PC-9 (cell line): ENCODE measurements around the gene PHC3. TPM values are rescaled to one million over a fixed set of nuclear protein-coding genes. Genes with fewer than 3 reads are reported as not detected.
A peak's percentile ranks its signal among the peaks of the same experiment; 100 is the strongest.

Experiments
- BruUV-seq: library from RNA; stranded (reverse); fragments of 400-500 nt; replicated peaks from 2 replicates; lab custom pipeline; 2021; lab: Mats Ljungman, UMichigan
- CTCF ChIA-PET: fragments of 300-600 bp; sonication (Branson Sonifier 250); formaldehyde crosslinking; loops from one replicate; lab custom pipeline; 2022; ENCODE audit warnings: antibody characterized with exemption; lab: Charles Lee
- POLR2A ChIA-PET: fragments of 300-600 bp; sonication (Branson Sonifier 250); formaldehyde crosslinking; loops from one replicate; lab custom pipeline; 2022; ENCODE audit warnings: antibody characterized with exemption; ENCODE audit not compliant: unreplicated experiment; lab: Charles Lee
- DNase-seq, 2 experiments: peaks; one replicate each; pipeline versions ENCODE4 v3.0.0 to v3.0.0-alpha.2; 2015 to 2022; ENCODE audit warnings: mixed read lengths in 1 of 2
- H2AFZ ChIP-seq: fragments of 200-600 bp; sonication (generic); 2 replicates; pipeline ENCODE4 v1.8.1; 2017; ENCODE audit warnings: antibody characterized with exemption
- H3F3A ChIP-seq: fragments of 200-600 bp; sonication (generic); 2 replicates; pipeline ENCODE4 v1.8.1; 2017; ENCODE audit warnings: antibody characterized with exemption, mild to moderate bottlenecking, low read depth; ENCODE audit not compliant: insufficient read depth
- H3K27ac ChIP-seq: fragments of 200-600 bp; sonication (generic); 2 replicates; pipeline ENCODE4 v1.6.1; 2016; ENCODE audit warnings: mixed run types
- H3K27me3 ChIP-seq: fragments of 200-600 bp; sonication (generic); 2 replicates; pipeline ENCODE4 v1.6.1; 2016; ENCODE audit warnings: low read depth, mixed run types; ENCODE audit not compliant: insufficient read depth
- H3K36me3 ChIP-seq: fragments of 200-600 bp; sonication (generic); 2 replicates; pipeline ENCODE4 v1.6.1; 2016; ENCODE audit warnings: low read depth, mixed run types
- H3K4me1 ChIP-seq: fragments of 200-600 bp; sonication (generic); replicated peaks from 2 replicates; pipeline ENCODE4 v1.6.1; 2016; ENCODE audit warnings: mixed run types; ENCODE audit not compliant: insufficient read depth
- H3K4me2 ChIP-seq: fragments of 200-600 bp; sonication (generic); 2 replicates; pipeline ENCODE4 v1.6.1; 2017; ENCODE audit warnings: mixed run types
- H3K4me3 ChIP-seq: fragments of 200-600 bp; sonication (generic); 2 replicates; pipeline ENCODE4 v1.6.1; 2016; ENCODE audit warnings: mixed run types
- H3K79me2 ChIP-seq: fragments of 200-600 bp; sonication (generic); 2 replicates; pipeline ENCODE4 v1.6.1; 2017; ENCODE audit warnings: low read depth, mixed run types
- H3K9me2 ChIP-seq: fragments of 200-600 bp; sonication (generic); 2 replicates; pipeline ENCODE4 v1.8.1; 2017; ENCODE audit warnings: mild to moderate bottlenecking; ENCODE audit not compliant: insufficient read depth
- H3K9me3 ChIP-seq: fragments of 200-600 bp; sonication (generic); 2 replicates; pipeline ENCODE4 v1.8.1; 2016; ENCODE audit warnings: low read depth; ENCODE audit not compliant: insufficient read depth
- H4K20me1 ChIP-seq: fragments of 200-600 bp; sonication (generic); 2 replicates; pipeline ENCODE4 v1.8.1; 2017; ENCODE audit not compliant: insufficient read depth
- CTCF ChIP-seq: fragments of 200-600 bp; sonication (generic); conservative IDR thresholded peaks from 2 replicates; pipeline ENCODE4 v1.6.1; 2017; ENCODE audit warnings: mixed run types, antibody characterized with exemption, mild to moderate bottlenecking, moderate library complexity
- EZH2 ChIP-seq: fragments of 200-600 bp; sonication (generic); IDR thresholded peaks from 2 replicates; pipeline ENCODE4 v1.8.0; 2017; ENCODE audit warnings: antibody characterized with exemption, low read depth
- intact Hi-C: fragments of 100-400 bp; cut with micrococcal nuclease; formaldehyde crosslinking; loops from one replicate; pipeline ENCODE4 v1.10.0; 2022; ENCODE audit not compliant: unreplicated experiment
- total RNA-seq: library from RNA; stranded (reverse); gene quantifications from 2 replicates; pipeline ENCODE4 v1.2.3, GENCODE V29; 2021

PHC3 gene
- total RNA-seq, 1 experiment from 2014 or later: 80.8 TPM

- TF ChIP-seq CTCF (no peak), EZH2 (no peak)
- Histone ChIP-seq H3K27me3 (no peaks in the 10 kb centered on the region), H3K9me3 (no peaks in the 10 kb centered on the region), H3K79me2 (peaks cover 41% of the 10 kb centered on the region), H3K4me1 (peaks cover 51% of the 10 kb centered on the region), H2AFZ (no peak overlapping the region), H3K4me2 (no peak overlapping the region), H3K4me3 (no peak overlapping the region), H3F3A (peaks cover 54% of the 10 kb centered on the region), H3K36me3 (0 out of 2 replicates have a peak, but pooled peaks cover 6% of the 10 kb centered on the region), H4K20me1 (no peaks in the 10 kb centered on the region), H3K9me2 (no peaks in the 10 kb centered on the region), H3K27ac (no peak overlapping the region)
- intact Hi-C loops: no loop called here
- DNase-seq: no peak
- ChIA-PET POLR2A (no interaction called here), CTCF (no interaction called here)
- BruUV-seq: no TSS peak
These were observed 129.1 kb downstream of the PHC3 start for GRCh38 chr3:170052398-170052797.

GRCh38 chr3:170050753-170051152 lies 130.8 kb downstream of the PHC3 start:
- DNase-seq: no peak
- no TSS peak for BruUV-seq
- Histone ChIP-seq H3K27me3 (no peaks in the 10 kb centered on the region), H3K4me2 (peak overlapping the region; percentile 74), H3K4me3 (peak overlapping the region; percentile 51; the same call in 1 of the 2 replicates), H3K9me3 (no peaks in the 10 kb centered on the region), H4K20me1 (no peaks in the 10 kb centered on the region), H3K79me2 (peaks cover 55% of the 10 kb centered on the region), H3K36me3 (0 out of 2 replicates have a peak, but pooled peaks cover 6% of the 10 kb centered on the region), H2AFZ (peak overlapping the region; percentile 67; the same call in 1 of the 2 replicates), H3F3A (peaks cover 67% of the 10 kb centered on the region), H3K9me2 (no peaks in the 10 kb centered on the region), H3K4me1 (peaks cover 68% of the 10 kb centered on the region), H3K27ac (peak overlapping the region; percentile 93)
- CTCF ChIA-PET: no interaction called here
- POLR2A ChIA-PET: interaction anchor here (0.6 to 0.7 kb wide), 2 partner anchors 86 to 185 kb away, joined by 4 to 6 read pairs; no protein-coding TSS in a partner anchor
- intact Hi-C loops: no loop called here
- TF ChIP-seq CTCF (no peak), EZH2 (no peak)

- POLR2A ChIA-PET: interaction anchor here (0.6 to 0.7 kb wide), 4 partner anchors 62 to 468 kb away, joined by 3 to 4 read pairs (median 4); no protein-coding TSS in a partner anchor
These were observed 132.2 kb downstream of the PHC3 start for GRCh38 chr3:170049146-170050000.

More at GRCh38 chr3:170049146-170050000, 132.2 kb downstream of the PHC3 start:
- H3K4me3 ChIP-seq: peak overlapping the region; percentile 51; the same call in 1 of the 2 replicates
- peak; percentile 95 to 100 for DNase-seq
- peaks cover 76% of the 10 kb centered on the region for H3K4me1 ChIP-seq
- intact Hi-C loops: loop anchor here (1.0 to 5.0 kb wide), 2 partner anchors 11 to 82 kb away; partner anchors contain the start of gene SEC62
- CTCF ChIA-PET: interaction anchor here (0.6 to 0.7 kb wide), 2 partner anchors 11 to 652 kb away, joined by 3 to 4 read pairs; no protein-coding TSS in a partner anchor
- peaks cover 67% of the 10 kb centered on the region for H3F3A ChIP-seq
- no peaks in the 10 kb centered on the region for H3K9me2 ChIP-seq
- H3K4me2 ChIP-seq: peak overlapping the region; percentile 74
- peak overlapping the region; percentile 72 for H2AFZ ChIP-seq
- H3K79me2 ChIP-seq: peaks cover 65% of the 10 kb centered on the region
- H3K27me3 ChIP-seq: no peaks in the 10 kb centered on the region
- TF ChIP-seq EZH2: no peak
- TF ChIP-seq CTCF: no peak
- H3K36me3 ChIP-seq: 0 out of 2 replicates have a peak, but pooled peaks cover 6% of the 10 kb centered on the region
- no peaks in the 10 kb centered on the region for H3K9me3 ChIP-seq
- H3K27ac ChIP-seq: peak overlapping the region; percentile 93
- no peaks in the 10 kb centered on the region for H4K20me1 ChIP-seq
- TSS peak; percentile 77 for BruUV-seq
